Measurements from ENCODE around the gene PRCC. TPM values are rescaled to one million over a fixed set of nuclear protein-coding genes. Genes with fewer than 3 reads are reported as not detected.

Gene PRCC
- 116 TPM for polyA plus RNA-seq (ENCODE audit: insufficient read length)
- long read RNA-seq, donor 1, transcript PRCC-201 (7 exons, 2,105 nt), result major isoform, 23 of 74 reads
- long read RNA-seq, donor 1, partial matches to known transcripts, result 51 of 74 reads
- long read RNA-seq, donor 1, other reads (novel, unspliced or antisense), result 0 of 74 reads
- long read RNA-seq, donor 2, transcript PRCC-201 (7 exons, 2,105 nt), result major isoform, 30 of 36 reads
- long read RNA-seq, donor 2, partial matches to known transcripts, result 6 of 36 reads
- long read RNA-seq, donor 2, other reads (novel, unspliced or antisense), result 0 of 36 reads
- long read RNA-seq, donor 3, transcript PRCC-201 (7 exons, 2,105 nt), result major isoform, 13 of 25 reads
- long read RNA-seq, donor 3, partial matches to known transcripts, result 12 of 25 reads
- long read RNA-seq, donor 3, other reads (novel, unspliced or antisense), result 0 of 25 reads
- long read RNA-seq, donor 4, result 0 reads
- long read RNA-seq, donor 5, transcript PRCC-201 (7 exons, 2,105 nt), result major isoform, 29 of 177 reads
- long read RNA-seq, donor 5, partial matches to known transcripts, result 68 of 177 reads
- long read RNA-seq, donor 5, other reads (novel, unspliced or antisense), result 80 of 177 reads
- long read RNA-seq, donor 6, transcript PRCC-201 (7 exons, 2,105 nt), result major isoform, 14 of 47 reads
- long read RNA-seq, donor 6, partial matches to known transcripts, result 33 of 47 reads
- long read RNA-seq, donor 6, other reads (novel, unspliced or antisense), result 0 of 47 reads
- long read RNA-seq, donor 7, transcript PRCC-201 (7 exons, 2,105 nt), result major isoform, 19 of 240 reads
- long read RNA-seq, donor 7, partial matches to known transcripts, result 163 of 240 reads
- long read RNA-seq, donor 7, other reads (novel, unspliced or antisense), result 56 of 240 reads
- long read RNA-seq, donor 8, transcript PRCC-201 (7 exons, 2,105 nt), result major isoform, 14 of 14 reads
- long read RNA-seq, donor 8, partial matches to known transcripts, result 0 of 14 reads
- long read RNA-seq, donor 8, other reads (novel, unspliced or antisense), result 0 of 14 reads

GRCh38 chr1:156767101-156767878, at the start of gene PRCC:
PRCC (plus strand) TSS chr1:156767535; CDS start chr1:156767772, 237 bp downstream.
- peak; percentile 99 for DNase-seq

GRCh38 chr1:156721131-156721530, 46.2 kb upstream of the PRCC start:
- DNase-seq, result no peak

- no peak for DNase-seq
Measured at GRCh38 chr1:156721535-156721934, 45.8 kb upstream of the PRCC start.

- DNase-seq, result peak; percentile 89
Measured at GRCh38 chr1:156725683-156726280, 41.6 kb upstream of the PRCC start.

- no peak for DNase-seq
Measured at GRCh38 chr1:156726549-156727226, 40.6 kb upstream of the PRCC start.

GRCh38 chr1:156727492-156727891, 39.8 kb upstream of the PRCC start:
- no peak for DNase-seq

GRCh38 chr1:156727926-156728598, 39.3 kb upstream of the PRCC start, which contains the start of gene METTL25B:
METTL25B (plus strand) TSS chr1:156728469; CDS start chr1:156729105, 636 bp downstream.
- DNase-seq, result no peak

GRCh38 chr1:156728599-156729462, 38.5 kb upstream of the PRCC start, which contains the start of gene ISG20L2:
ISG20L2 (minus strand) TSS chr1:156728766; CDS start chr1:156727652, 1,114 bp downstream.
- peak; percentile 94 for DNase-seq

GRCh38 chr1:156733989-156734584, 33.2 kb upstream of the PRCC start:
- no peak for DNase-seq

GRCh38 chr1:156738407-156738806, 28.9 kb upstream of the PRCC start:
- no peak for DNase-seq

- no peak for DNase-seq
Measured at GRCh38 chr1:156738916-156739315, 28.4 kb upstream of the PRCC start.

- DNase-seq, result no peak
Measured at GRCh38 chr1:156740237-156740740, 27.0 kb upstream of the PRCC start.

- peak; percentile 99 for DNase-seq
Measured at GRCh38 chr1:156740741-156741480, 26.4 kb upstream of the PRCC start, which contains the start of gene MRPL24. MRPL24 (minus strand) TSS chr1:156741088; CDS start chr1:156738704, 2,384 bp downstream.

GRCh38 chr1:156741481-156741983, 25.8 kb upstream of the PRCC start:
- no peak for DNase-seq

- DNase-seq, result no peak
Measured at GRCh38 chr1:156742017-156742416, 25.3 kb upstream of the PRCC start.

GRCh38 chr1:156742801-156743200, 24.5 kb upstream of the PRCC start:
- no peak for DNase-seq

All from left kidney (tissue), 8 donors.